GM19397 (cell line): Measurements from ENCODE around the gene POLR2C.

ENCODE experiments used
- ATAC-seq: cut with Tn5 transposase; IDR thresholded peaks from one replicate; pipeline ENCODE4 v1.9.1; 2021; ENCODE audit warnings: mild to moderate bottlenecking, moderate library complexity; ENCODE audit not compliant: unreplicated experiment

The POLR2C gene

GRCh38 chr16:57517397-57518367 is 55.2 kb downstream of the POLR2C start:
- ATAC-seq: no peak

- no peak for ATAC-seq
Measured at GRCh38 chr16:57518520-57518919, 56.0 kb downstream of the POLR2C start.

GRCh38 chr16:57518922-57519321 is 56.4 kb downstream of the POLR2C start:
- no peak for ATAC-seq

- ATAC-seq: no peak
Measured at GRCh38 chr16:57519796-57520360, 57.4 kb downstream of the POLR2C start.
